ENCODE measurements around the gene HDAC11. TPM values are rescaled to one million over a fixed set of nuclear protein-coding genes. Genes with fewer than 3 reads are reported as not detected.

The HDAC11 gene
- polyA plus RNA-seq, 4 donors: 18.0 to 23.2 (median 20.2) TPM

Other genes with a start within 250 kb of the HDAC11 start
- gene NUP210, start 60.0 kb upstream of the HDAC11 start, polyA plus RNA-seq (ENCODE audit: insufficient read length in 4 of 4): 10 to 100 TPM; 24.5 to 31.5 (median 24.8) TPM
- gene FBLN2, start 68.8 kb downstream of the HDAC11 start, polyA plus RNA-seq (ENCODE audit: insufficient read length in 4 of 4): 10 to 100 TPM; 24.6 to 47.3 (median 28.5) TPM